ENCODE results near the gene KIF5B. TPM values are rescaled to one million over a fixed set of nuclear protein-coding genes. Genes with fewer than 3 reads are reported as not detected.

The KIF5B gene
- total and polyA plus RNA-seq, 2 donors (not counting 1 experiment from before 2014, with no cell fraction given) = 109 to 160 TPM

- TF ChIP-seq CTCF (conservative IDR thresholded peaks at IDR 0.05 in 1 of 2, IDR thresholded peaks at IDR 0.05 in 1 of 2; ENCODE audit: low read depth in 1 of 2, low read length in 2 of 2) (no peak), EZH2 (IDR thresholded peaks at IDR 0.05; ENCODE audit: low read length, missing control alignments) (no peak)
- Histone ChIP-seq H3K36me3 (ENCODE audit: control insufficient read depth, insufficient read depth, low read length) (peaks cover 5% of the 10 kb centered on the region), H3K79me2 (ENCODE audit: control insufficient read depth, insufficient read depth, low read length) (peaks cover 91% of the 10 kb centered on the region), H2AFZ (ENCODE audit: low read length) (no peak overlapping the region), H3K27me3 (ENCODE audit: control insufficient read depth, insufficient read depth, low read length) (no peaks in the 10 kb centered on the region), H3K9me3 (ENCODE audit: control insufficient read depth, insufficient read depth, low read depth, low read length) (no peaks in the 10 kb centered on the region), H4K20me1 (ENCODE audit: control insufficient read depth, extremely low read depth, insufficient read depth, low read length) (peaks cover 5% of the 10 kb centered on the region), H3K4me1 (ENCODE audit: control insufficient read depth, extremely low read depth, insufficient read depth, low read length) (peaks cover 7% of the 10 kb centered on the region), H3K4me2 (ENCODE audit: extremely low read depth, insufficient read depth, low read length) (peak overlapping the region; percentile 85), H3K9ac (ENCODE audit: insufficient read depth, low read length) (no peak overlapping the region), H3K27ac (ENCODE audit: insufficient read depth, low read length) (peak overlapping the region; percentile 16), H3K4me3 (replicated peaks in 1 of 4; ENCODE audit: control extremely low read depth in 1 of 4, insufficient read depth in 1 of 4, low read depth in 3 of 4, low read length in 4 of 4) (peak overlapping the region; percentile 4 to 88 (median 70))
- DNase-seq (ENCODE audit: low read depth in 2 of 2) = peak in 1 of 2 donors; percentile 52
Measured at GRCh38 chr10:32051926-32052325, 4.3 kb downstream of the KIF5B start.

GRCh38 chr10:32050177-32050576 lies 6.0 kb downstream of the KIF5B start:
- Histone ChIP-seq H3K9me3 (ENCODE audit: control insufficient read depth, insufficient read depth, low read depth, low read length) (no peaks in the 10 kb centered on the region), H4K20me1 (ENCODE audit: control insufficient read depth, extremely low read depth, insufficient read depth, low read length) (peaks cover 5% of the 10 kb centered on the region), H3K27me3 (ENCODE audit: control insufficient read depth, insufficient read depth, low read length) (no peaks in the 10 kb centered on the region), H3K27ac (ENCODE audit: insufficient read depth, low read length) (no peak overlapping the region), H2AFZ (ENCODE audit: low read length) (no peak overlapping the region), H3K4me1 (ENCODE audit: control insufficient read depth, extremely low read depth, insufficient read depth, low read length) (peaks cover 6% of the 10 kb centered on the region), H3K79me2 (ENCODE audit: control insufficient read depth, insufficient read depth, low read length) (peaks cover 100% of the 10 kb centered on the region), H3K9ac (ENCODE audit: insufficient read depth, low read length) (no peak overlapping the region), H3K36me3 (ENCODE audit: control insufficient read depth, insufficient read depth, low read length) (peaks cover 5% of the 10 kb centered on the region), H3K4me2 (ENCODE audit: extremely low read depth, insufficient read depth, low read length) (peak overlapping the region; percentile 61), H3K4me3 (replicated peaks in 1 of 4; ENCODE audit: control extremely low read depth in 1 of 4, insufficient read depth in 1 of 4, low read depth in 3 of 4, low read length in 4 of 4) (no peak overlapping the region)
- DNase-seq (ENCODE audit: low read depth in 2 of 2) = peak in 1 of 2 donors; percentile 20
- TF ChIP-seq CTCF (conservative IDR thresholded peaks at IDR 0.05 in 1 of 2, IDR thresholded peaks at IDR 0.05 in 1 of 2; ENCODE audit: low read depth in 1 of 2, low read length in 2 of 2) = no peak
- no peak for TF ChIP-seq EZH2 (IDR thresholded peaks at IDR 0.05; ENCODE audit: low read length, missing control alignments)

- Histone ChIP-seq H2AFZ (ENCODE audit: low read length) (no peak overlapping the region), H3K4me2 (ENCODE audit: extremely low read depth, insufficient read depth, low read length) (peak overlapping the region; percentile 8), H3K9me3 (ENCODE audit: control insufficient read depth, insufficient read depth, low read depth, low read length) (no peaks in the 10 kb centered on the region), H3K36me3 (ENCODE audit: control insufficient read depth, insufficient read depth, low read length) (peaks cover 7% of the 10 kb centered on the region), H3K4me1 (ENCODE audit: control insufficient read depth, extremely low read depth, insufficient read depth, low read length) (peaks cover 6% of the 10 kb centered on the region), H3K27ac (ENCODE audit: insufficient read depth, low read length) (no peak overlapping the region), H3K27me3 (ENCODE audit: control insufficient read depth, insufficient read depth, low read length) (no peaks in the 10 kb centered on the region), H4K20me1 (ENCODE audit: control insufficient read depth, extremely low read depth, insufficient read depth, low read length) (peaks cover 3% of the 10 kb centered on the region), H3K4me3 (replicated peaks in 1 of 4; ENCODE audit: control extremely low read depth in 1 of 4, insufficient read depth in 1 of 4, low read depth in 3 of 4, low read length in 4 of 4) (no peak overlapping the region), H3K9ac (ENCODE audit: insufficient read depth, low read length) (no peak overlapping the region), H3K79me2 (ENCODE audit: control insufficient read depth, insufficient read depth, low read length) (peaks cover 100% of the 10 kb centered on the region)
- no peak for TF ChIP-seq EZH2 (IDR thresholded peaks at IDR 0.05; ENCODE audit: low read length, missing control alignments)
- no peak for TF ChIP-seq CTCF (conservative IDR thresholded peaks at IDR 0.05 in 1 of 2, IDR thresholded peaks at IDR 0.05 in 1 of 2; ENCODE audit: low read depth in 1 of 2, low read length in 2 of 2)
- peak in 1 of 2 donors; percentile 51 for DNase-seq (ENCODE audit: low read depth in 2 of 2)
Measured at GRCh38 chr10:32049113-32049512, 7.1 kb downstream of the KIF5B start.
